ENCODE measurements around the gene SSBP4. TPM values are rescaled to one million over a fixed set of nuclear protein-coding genes. Genes with fewer than 3 reads are reported as not detected.

Gene SSBP4
- total and polyA plus RNA-seq, 9 of the 15 experiments (the other 6 are each of a cell fraction or from before 2014, with no cell fraction given): 1.1 to 189 (median 39.0) TPM

DNA sequence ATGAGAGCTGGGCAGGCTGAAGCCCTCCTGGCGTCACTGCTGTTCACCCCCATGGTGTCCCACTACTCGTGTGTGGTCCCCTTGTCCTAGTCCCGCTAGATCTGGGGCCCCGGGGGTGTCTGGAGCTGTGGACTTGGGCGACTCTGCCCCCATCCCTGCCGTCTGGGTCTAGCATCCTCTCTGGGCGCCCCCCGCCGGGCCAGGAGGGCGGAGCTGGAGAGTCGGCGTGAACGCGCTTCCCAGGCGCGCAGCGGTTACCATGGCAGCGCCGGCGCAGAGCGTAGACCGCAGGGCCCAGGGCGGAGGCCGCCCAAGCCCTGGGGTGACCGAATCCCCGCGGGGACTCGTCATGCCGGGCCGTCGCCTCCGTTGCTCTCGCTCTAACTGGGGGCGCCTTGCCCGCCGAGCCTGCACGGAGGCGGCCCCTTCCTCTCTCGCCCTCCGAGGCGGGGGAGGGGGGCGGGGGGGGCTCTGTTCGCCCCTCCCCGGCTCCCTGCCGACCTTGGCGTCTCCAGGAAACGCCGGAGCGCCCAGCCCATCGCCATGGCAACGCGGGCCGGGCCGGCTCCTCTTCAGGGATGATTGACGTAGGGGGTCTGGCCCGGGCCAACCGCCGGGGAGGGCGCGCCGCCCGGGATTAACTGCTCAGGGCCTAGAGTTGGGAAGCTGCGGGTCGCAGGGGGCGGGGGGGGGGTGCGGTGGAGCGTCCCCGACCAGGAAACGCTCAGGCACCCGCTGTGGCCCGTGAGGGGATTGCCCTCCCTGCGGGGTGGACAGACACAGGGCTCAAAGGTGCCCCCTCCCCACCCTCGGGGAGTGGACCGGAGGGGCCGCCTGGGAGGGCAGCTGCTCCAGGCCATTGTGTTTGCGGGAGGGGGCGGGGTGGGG lies 9.8 kb downstream of the SSBP4 start (continued):
- no peak for TF ChIP-seq OTX1 (CRISPR knock-in tag; IDR thresholded peaks at IDR 0.05)
- TF ChIP-seq ZNF76 (CRISPR knock-in tag; IDR thresholded peaks at IDR 0.05; ENCODE audit: borderline replicate concordance): no peak
- TF ChIP-seq MAFF (IDR thresholded peaks at IDR 0.05; ENCODE audit: low read length): no peak
- TF ChIP-seq SRSF7 (optimal IDR thresholded peaks at IDR 0.05; ENCODE audit: low read depth, low read length): no peak
- peak; percentile 89; the same call in 1 of the 2 replicates for TF ChIP-seq ESRRA (IDR thresholded peaks at IDR 0.05; ENCODE audit: borderline replicate concordance, low read depth)
- TF ChIP-seq SUPT5H (IDR thresholded peaks at IDR 0.05): no peak
- TF ChIP-seq ZNF511 (CRISPR knock-in tag; IDR thresholded peaks at IDR 0.05): no peak
- no peak for TF ChIP-seq MCM3 (IDR thresholded peaks at IDR 0.05)
- TF ChIP-seq ZNF766 (CRISPR knock-in tag; conservative IDR thresholded peaks at IDR 0.05): no peak
- no peak for TF ChIP-seq ELK1 (CRISPR knock-in tag; IDR thresholded peaks at IDR 0.05)
- TF ChIP-seq YY1 (IDR thresholded peaks at IDR 0.05; ENCODE audit: borderline replicate concordance in 1 of 3, control insufficient read depth in 1 of 3, extremely low read depth in 1 of 3, insufficient read depth in 3 of 3, insufficient read length in 1 of 3, insufficient replicate concordance in 2 of 3, low read depth in 1 of 3, low read length in 2 of 3): peak in 1 of 3 experiments; percentile 8
- TF ChIP-seq ZNF121 (CRISPR knock-in tag; conservative IDR thresholded peaks at IDR 0.05): no peak
- no peak for TF ChIP-seq HNRNPUL1 (IDR thresholded peaks at IDR 0.05; ENCODE audit: low read length)
- TF ChIP-seq NELFE (IDR thresholded peaks at IDR 0.05; ENCODE audit: insufficient read depth, insufficient read length): no peak
- 0 out of 2 replicates have a peak, but pooled peaks have one; percentile 18 for TF ChIP-seq ZNF407 (IDR thresholded peaks at IDR 0.05; ENCODE audit: low read depth)

All from K562 (cell line).